Omental fat pad (tissue), 4 donors: Measurements from ENCODE around the gene SHCBP1. TPM values are rescaled to one million over a fixed set of nuclear protein-coding genes. Genes with fewer than 3 reads are reported as not detected.
"Not testable (repeated sequence)": the region's sequence is repeated elsewhere in the genome, so short reads cannot be mapped to it uniquely, and the experiment has no call there.

Experiments
- ATAC-seq: fragments of 150-250 bp; one replicate; pipeline ENCODE4 v1.9.1; 2016; ENCODE audit warnings: mild to moderate bottlenecking, moderate library complexity; ENCODE audit not compliant: low FRiP score
- DNase-seq: peaks from one replicate; pipeline ENCODE4 v3.0.0-alpha.2; 2019; ENCODE audit warnings: low spot score
- CTCF ChIP-seq, 3 donors: fragments of 450-650 bp; IDR thresholded peaks; one replicate each; pipeline ENCODE4 v1.5.1; 2016 to 2017; ENCODE audit warnings: antibody characterized with exemption in 3 of 3, mild to moderate bottlenecking in 3 of 3, moderate library complexity in 2 of 3
- total RNA-seq, 4 donors: library from RNA; depleted of rRNA; stranded (reverse); fragments of >200 nt; gene quantifications; one replicate each; pipeline ENCODE4 v1.1.0, GENCODE V29; 2016

The SHCBP1 gene
- total RNA-seq, 4 donors from 2014 or later: 0.84 to 2.9 (median 1.9) TPM; not detected in 1

DNA sequence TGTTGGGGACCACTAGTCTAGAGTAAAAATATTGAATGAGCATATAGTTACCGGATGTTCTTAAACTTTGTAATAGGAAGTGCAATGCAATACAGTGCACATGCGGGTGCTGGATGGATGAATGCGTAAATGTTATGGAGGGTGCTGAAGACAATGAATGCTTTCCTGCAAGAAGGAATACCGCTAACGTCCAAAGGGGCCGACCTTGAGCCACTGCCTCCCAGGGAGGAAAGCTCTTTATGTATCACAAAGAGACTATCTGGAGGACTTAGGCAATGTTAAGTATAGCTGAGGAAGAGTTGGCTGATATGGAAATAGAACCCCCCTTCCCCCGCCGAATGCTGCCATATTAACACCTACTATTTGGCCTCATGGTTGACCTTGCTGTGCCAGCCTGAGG is 27.5 kb upstream of the SHCBP1 start:
- DNase-seq: no peak
- ATAC-seq: no peak
- no peak for TF ChIP-seq CTCF (IDR thresholded peaks at IDR 0.05)

- DNase-seq (no peak), ATAC-seq (no peak)
- no peak for TF ChIP-seq CTCF (IDR thresholded peaks at IDR 0.05)
These were observed 18.1 kb upstream of the SHCBP1 start for GRCh38 chr16:46638947-46639925.

GRCh38 chr16:46632778-46633733 is 11.9 kb upstream of the SHCBP1 start:
- ATAC-seq (no peak), DNase-seq (no peak)

GRCh38 chr16:46629331-46630219 is 8.4 kb upstream of the SHCBP1 start:
- DNase-seq: no peak
- no peak for ATAC-seq

More at GRCh38 chr16:46632778-46633733, 11.9 kb upstream of the SHCBP1 start:
- no peak for TF ChIP-seq CTCF (IDR thresholded peaks at IDR 0.05)

GRCh38 chr16:46627746-46628145 is 6.6 kb upstream of the SHCBP1 start:
- ATAC-seq: no peak
- no peak for TF ChIP-seq CTCF (IDR thresholded peaks at IDR 0.05)
- DNase-seq: no peak

More at GRCh38 chr16:46629331-46630219, 8.4 kb upstream of the SHCBP1 start:
- TF ChIP-seq CTCF (IDR thresholded peaks at IDR 0.05): no peak

DNA sequence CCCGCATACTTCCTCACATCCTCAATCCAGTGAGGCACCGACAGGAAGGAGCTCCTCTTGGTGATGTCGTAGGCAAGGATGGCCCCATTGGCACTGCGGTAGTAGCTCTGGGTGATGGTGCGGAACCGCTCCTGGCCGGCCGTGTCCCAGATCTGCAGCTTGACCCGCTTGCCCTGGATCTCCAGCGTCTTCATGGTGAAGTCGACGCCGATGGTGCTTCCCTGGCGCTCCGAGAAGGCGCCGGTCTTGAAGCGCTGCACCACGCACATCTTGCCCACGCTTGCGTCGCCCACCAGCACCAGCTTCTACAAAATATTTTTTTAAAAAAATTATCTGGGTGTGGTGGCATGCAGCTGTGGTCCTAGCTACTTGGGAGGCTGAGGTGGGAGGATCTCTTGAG is 5.5 kb upstream of the SHCBP1 start:
- DNase-seq, ATAC-seq: not testable (repeated sequence)

GRCh38 chr16:46624862-46625261 is 3.7 kb upstream of the SHCBP1 start:
- not testable (repeated sequence) for ATAC-seq, DNase-seq

- not testable (repeated sequence) for DNase-seq, ATAC-seq
These were observed 2.5 kb upstream of the SHCBP1 start for GRCh38 chr16:46623707-46624106.

GRCh38 chr16:46623246-46623645 is 2.1 kb upstream of the SHCBP1 start:
- not testable (repeated sequence) for DNase-seq, ATAC-seq
